GM18867 (cell line): ENCODE data around the gene SLC12A3.

Experiments
- ATAC-seq: cut with Tn5 transposase; IDR thresholded peaks from one replicate; pipeline ENCODE4 v1.9.1; 2021; ENCODE audit warnings: mild to moderate bottlenecking, moderate library complexity; ENCODE audit not compliant: unreplicated experiment

Gene SLC12A3

GRCh38 chr16:56864960-56865359 lies at the start of gene SLC12A3:
Gene SLC12A3 (plus strand): TSS chr16:56865207. CDS start chr16:56865236, 29 bp downstream.
- no peak for ATAC-seq

GRCh38 chr16:56815721-56816120 lies 49.3 kb upstream of the SLC12A3 start:
- ATAC-seq = no peak

- ATAC-seq = no peak
Measured at GRCh38 chr16:56817056-56817455, 48.0 kb upstream of the SLC12A3 start.

GRCh38 chr16:56817938-56818337 lies 47.1 kb upstream of the SLC12A3 start:
- ATAC-seq = no peak

GRCh38 chr16:56823081-56823733 lies 41.8 kb upstream of the SLC12A3 start:
- ATAC-seq = no peak

GRCh38 chr16:56824331-56824730 lies 40.7 kb upstream of the SLC12A3 start:
- ATAC-seq = no peak

GRCh38 chr16:56824804-56825203 lies 40.2 kb upstream of the SLC12A3 start:
- no peak for ATAC-seq

GRCh38 chr16:56825826-56826225 lies 39.2 kb upstream of the SLC12A3 start:
- ATAC-seq = no peak

- no peak for ATAC-seq
Measured at GRCh38 chr16:56828647-56829046, 36.4 kb upstream of the SLC12A3 start.

GRCh38 chr16:56830669-56831068 lies 34.3 kb upstream of the SLC12A3 start:
- ATAC-seq = no peak

GRCh38 chr16:56832768-56833167 lies 32.2 kb upstream of the SLC12A3 start:
- ATAC-seq = no peak

GRCh38 chr16:56833243-56833970 lies 31.6 kb upstream of the SLC12A3 start:
- no peak for ATAC-seq

- ATAC-seq = no peak
Measured at GRCh38 chr16:56835320-56835719, 29.7 kb upstream of the SLC12A3 start.

- no peak for ATAC-seq
Measured at GRCh38 chr16:56836410-56837230, 28.4 kb upstream of the SLC12A3 start.

- no peak for ATAC-seq
Measured at GRCh38 chr16:56838622-56839337, 26.2 kb upstream of the SLC12A3 start.

GRCh38 chr16:56841233-56841632 lies 23.8 kb upstream of the SLC12A3 start:
- ATAC-seq = no peak

GRCh38 chr16:56841659-56842058 lies 23.3 kb upstream of the SLC12A3 start:
- ATAC-seq = no peak

GRCh38 chr16:56842133-56842532 lies 22.9 kb upstream of the SLC12A3 start:
- ATAC-seq = no peak

GRCh38 chr16:56844056-56844455 lies 21.0 kb upstream of the SLC12A3 start:
- ATAC-seq = no peak

GRCh38 chr16:56847173-56847910 lies 17.7 kb upstream of the SLC12A3 start:
- no peak for ATAC-seq
